GM19455 (cell line): ENCODE results near the gene C1orf141.
"Not testable (repeated sequence)": the region's sequence is repeated elsewhere in the genome, so short reads cannot be mapped to it uniquely, and the experiment has no call there.

ENCODE experiments used
- ATAC-seq: cut with Tn5 transposase; IDR thresholded peaks from one replicate; pipeline ENCODE4 v1.9.1; 2021; ENCODE audit not compliant: unreplicated experiment

C1orf141 gene

DNA sequence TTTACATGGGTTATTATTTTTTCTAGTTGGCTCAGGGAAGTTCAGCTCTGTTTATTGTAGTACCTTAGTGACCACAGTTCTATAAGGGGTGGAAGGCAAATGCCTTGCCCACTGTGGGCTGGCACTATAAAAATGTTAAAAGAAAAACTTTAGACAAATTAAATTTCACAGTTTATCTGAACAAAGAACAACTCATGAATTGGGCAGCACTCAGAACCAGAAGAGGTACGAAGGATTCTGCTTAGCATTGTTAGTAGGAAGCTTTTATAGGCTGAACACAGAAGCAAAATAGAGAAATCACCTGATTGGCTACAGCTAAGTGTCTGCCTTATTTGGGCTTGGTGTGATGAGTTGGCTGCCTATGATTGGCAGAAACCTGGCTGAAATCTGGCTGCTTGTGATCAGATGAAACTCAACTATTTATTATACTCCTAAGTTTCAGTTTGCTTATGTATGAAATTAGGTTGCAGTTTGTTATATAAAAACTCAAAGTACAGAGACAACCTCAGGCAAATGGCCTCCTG, 45.0 kb downstream of the C1orf141 start:
- ATAC-seq: no peak

DNA sequence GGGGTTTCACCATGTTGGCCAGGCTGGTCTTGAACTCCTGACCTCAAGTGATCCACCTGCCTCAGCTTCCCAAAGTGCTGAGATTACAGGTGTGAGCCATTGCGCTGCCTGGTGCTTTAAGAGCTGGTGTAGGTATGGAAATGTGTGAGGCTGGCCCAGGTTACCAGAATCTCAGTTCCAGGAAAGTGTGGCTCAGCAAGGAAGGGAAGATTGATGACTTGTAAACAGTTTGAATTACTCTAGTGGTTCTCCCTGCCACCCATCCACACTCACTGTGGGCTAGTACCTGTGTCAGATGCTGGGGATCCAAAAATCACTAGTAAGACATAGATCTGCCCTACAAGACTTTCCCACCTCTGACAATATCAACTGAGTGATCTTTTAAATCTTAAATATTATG, 46.3 kb downstream of the C1orf141 start:
- ATAC-seq: no peak

DNA sequence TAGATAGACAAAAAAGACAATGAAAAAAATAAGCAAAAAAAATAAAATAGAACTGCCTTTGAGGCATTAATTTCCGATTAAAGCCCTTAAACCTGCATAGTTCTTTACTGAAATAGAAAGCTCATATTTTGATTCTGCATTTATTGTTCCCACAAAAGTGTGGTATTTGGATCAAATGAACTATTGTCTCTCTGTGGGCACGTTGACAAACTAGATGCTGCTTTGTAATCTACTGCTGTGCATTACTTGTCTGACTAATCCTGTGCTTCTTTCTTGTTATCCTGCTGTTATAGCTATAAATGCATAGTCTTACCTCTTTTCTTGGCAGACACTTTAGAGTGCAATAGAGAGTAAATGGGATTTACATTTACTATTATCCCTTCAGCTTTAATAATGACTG, 49.4 kb downstream of the C1orf141 start:
- ATAC-seq: no peak

GRCh38 chr1:67084765-67085318, 49.9 kb downstream of the C1orf141 start:
- no peak for ATAC-seq

DNA sequence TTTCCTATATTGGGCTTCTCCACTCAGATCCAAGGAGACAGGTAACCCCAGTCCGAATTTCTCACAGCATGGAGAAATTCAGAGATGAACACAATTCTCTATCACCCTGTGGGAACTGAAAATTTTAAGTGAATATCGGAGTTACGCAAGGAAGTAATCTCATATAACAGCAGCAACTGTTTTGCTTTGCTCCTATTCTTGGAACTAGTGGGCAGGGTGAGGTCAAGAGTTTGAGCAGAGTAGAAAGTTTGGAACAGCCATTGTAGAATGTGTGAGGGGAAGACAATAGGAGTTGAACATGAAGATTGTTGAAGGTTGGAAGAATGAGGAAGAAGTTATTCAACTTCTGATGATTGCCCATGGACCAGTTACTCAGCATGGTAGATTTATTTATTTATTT, 56.5 kb downstream of the C1orf141 start:
- ATAC-seq: no peak

GRCh38 chr1:67077593-67077992, 57.2 kb downstream of the C1orf141 start:
- ATAC-seq: no peak

DNA sequence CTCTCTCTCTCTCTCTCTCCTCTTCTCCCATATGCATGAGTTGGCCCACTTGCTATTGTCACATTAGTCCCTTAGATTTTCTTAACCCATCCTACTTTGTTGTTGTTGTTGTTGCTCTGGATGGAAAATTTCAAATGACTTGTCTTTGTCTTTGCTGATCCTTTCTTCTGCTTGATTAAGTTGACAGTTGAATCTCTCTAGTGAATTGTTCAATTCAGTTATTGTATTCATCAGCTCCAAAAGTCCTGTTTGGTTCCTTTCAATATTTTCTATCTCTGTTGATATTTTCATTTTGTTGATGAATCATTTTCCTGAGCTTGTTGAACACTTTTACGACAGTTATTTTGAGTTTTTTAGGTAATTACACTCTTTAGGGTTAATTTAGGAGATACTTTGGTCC, 62.0 kb downstream of the C1orf141 start:
- no peak for ATAC-seq

DNA sequence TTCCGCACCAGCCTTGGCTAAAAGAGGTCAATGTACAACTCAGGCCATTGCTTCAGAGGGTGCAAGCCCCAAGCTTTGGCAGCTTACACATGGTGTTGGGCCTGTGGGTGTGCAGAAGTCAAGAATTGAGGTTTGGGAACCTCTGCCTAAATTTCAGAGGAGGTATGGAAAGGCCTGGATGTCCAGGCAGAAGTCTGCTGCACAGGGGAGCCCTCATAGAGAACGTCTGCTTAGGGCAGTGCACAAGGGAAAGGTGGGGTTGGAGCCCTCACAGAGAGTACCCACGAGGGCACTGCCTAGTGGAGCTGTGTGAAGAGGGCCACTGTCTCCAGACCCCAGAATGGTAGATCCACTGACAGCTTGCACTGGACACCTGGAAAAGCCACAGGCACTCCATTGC, 67.1 kb downstream of the C1orf141 start:
- ATAC-seq: not testable (repeated sequence)

DNA sequence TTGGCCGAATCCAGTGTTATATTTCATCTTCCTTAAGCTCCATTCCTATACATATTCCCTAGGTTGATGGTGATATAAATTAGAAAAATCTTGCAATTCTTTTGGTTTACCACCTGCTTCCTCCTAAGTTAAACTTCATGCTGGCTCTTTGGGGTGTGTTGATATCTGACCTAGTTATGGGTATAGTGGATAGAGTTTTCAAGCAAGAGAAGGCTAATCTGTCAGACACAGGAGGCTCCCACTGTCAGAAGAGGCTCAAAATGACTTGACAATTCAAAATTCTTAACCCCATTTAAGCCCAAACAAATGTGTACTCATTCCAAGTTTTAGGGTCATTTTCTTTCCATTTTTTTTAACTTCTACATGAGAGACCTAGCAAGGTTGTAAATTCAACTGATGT, 72.4 kb downstream of the C1orf141 start:
- ATAC-seq: no peak

- ATAC-seq: no peak
Observed at GRCh38 chr1:67061266-67061665, 73.5 kb downstream of the C1orf141 start.

- ATAC-seq: no peak
Observed at GRCh38 chr1:67060811-67061218, 74.0 kb downstream of the C1orf141 start.

GRCh38 chr1:67059346-67059745, 75.4 kb downstream of the C1orf141 start:
- no peak for ATAC-seq

DNA sequence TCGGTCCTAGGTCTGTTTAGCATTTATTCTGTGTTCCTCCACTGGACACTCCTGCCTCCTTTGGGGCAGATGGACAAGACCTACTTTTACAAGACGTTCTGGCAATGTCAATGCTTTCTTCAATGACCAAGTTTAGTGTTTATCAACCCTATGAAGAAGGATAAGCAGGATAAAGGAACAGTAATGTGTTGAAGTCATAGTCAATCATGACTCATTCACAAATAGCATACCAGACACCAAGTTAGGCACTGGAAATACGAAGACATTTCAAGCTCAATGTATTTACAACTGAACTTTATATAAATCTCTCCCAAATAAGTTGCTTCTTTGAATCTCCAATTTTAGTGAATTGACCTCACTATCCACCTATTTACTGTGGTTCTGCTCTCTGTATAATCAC, 76.0 kb downstream of the C1orf141 start:
- ATAC-seq: no peak

- no peak for ATAC-seq
Observed at GRCh38 chr1:67058242-67058641, 76.5 kb downstream of the C1orf141 start.

GRCh38 chr1:67053785-67054772, 80.7 kb downstream of the C1orf141 start, which contains the start of gene SLC35D1:
Gene SLC35D1 (minus strand): TSS chr1:67054148. CDS start chr1:67054013, 135 bp downstream.
- ATAC-seq: peak; percentile 78

DNA sequence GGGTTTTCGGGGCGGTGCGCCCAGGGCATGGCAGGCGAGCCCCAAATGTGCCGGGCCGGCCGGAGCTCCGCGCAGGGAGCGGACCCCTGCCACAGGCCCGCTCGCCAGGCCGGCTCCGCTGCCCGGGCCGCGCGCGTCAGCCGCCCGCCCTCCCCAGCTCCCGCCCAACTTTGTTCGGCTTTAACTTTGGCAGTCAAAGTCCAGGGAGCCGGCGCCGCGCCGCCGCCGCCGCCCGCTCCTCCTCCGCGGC, 81.3 kb downstream of the C1orf141 start:
- peak; percentile 48 for ATAC-seq

DNA sequence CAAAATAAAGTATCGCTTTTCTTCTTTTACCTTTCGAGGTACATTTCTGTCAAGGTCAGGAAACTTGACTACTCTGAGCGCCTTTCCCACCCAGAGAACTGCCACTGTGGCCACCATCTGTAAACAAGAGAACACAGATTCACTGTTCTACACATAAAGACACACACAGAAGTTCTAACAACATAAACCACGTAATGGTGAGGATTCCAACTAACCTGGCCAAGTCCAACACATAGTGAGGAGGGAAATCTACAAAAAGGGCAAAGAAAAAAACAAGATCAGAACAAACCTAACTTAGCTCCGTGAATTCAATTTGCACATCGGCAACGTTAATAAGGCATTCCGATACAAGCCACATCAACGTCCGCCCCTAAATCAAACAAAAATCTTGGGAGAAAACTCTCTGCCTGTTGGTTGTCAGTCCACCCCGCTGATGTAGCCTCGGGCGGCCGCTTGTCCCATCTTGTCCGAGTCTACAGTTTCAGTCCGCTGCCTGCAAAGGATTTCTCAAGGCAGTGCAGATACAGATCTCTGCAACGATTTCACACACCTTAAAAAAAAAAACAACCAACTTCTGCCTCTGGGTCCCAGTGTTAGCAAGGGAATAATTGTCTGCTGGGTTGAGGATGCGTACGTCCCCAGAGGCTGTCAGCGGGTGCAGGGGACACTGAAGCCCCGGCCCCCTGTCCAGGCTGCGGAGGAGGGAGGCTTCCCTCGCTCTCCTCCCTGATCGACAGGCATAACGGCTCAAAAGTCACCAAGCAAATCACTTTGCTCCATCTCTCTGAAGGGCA, 81.8 kb downstream of the C1orf141 start:
- ATAC-seq: peak; percentile 36

DNA sequence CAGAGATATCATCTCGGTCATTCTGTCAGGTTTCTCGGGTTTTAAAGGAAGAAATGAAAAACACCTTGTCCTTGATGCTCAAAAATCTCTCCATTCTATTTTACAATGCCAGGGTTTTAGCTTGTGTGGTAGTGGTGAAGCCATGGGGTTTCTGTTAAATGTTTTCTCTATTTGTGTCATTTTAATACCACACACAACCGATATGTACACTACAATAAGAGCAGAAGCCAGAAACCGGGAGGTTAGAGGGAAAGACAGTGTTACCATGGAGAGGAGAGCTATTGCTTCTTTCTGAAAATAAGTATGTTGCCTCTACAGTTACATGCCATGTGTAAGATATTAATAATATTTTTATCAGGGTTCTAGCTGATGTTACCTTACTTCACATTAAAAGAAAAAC, 83.6 kb downstream of the C1orf141 start:
- no peak for ATAC-seq

DNA sequence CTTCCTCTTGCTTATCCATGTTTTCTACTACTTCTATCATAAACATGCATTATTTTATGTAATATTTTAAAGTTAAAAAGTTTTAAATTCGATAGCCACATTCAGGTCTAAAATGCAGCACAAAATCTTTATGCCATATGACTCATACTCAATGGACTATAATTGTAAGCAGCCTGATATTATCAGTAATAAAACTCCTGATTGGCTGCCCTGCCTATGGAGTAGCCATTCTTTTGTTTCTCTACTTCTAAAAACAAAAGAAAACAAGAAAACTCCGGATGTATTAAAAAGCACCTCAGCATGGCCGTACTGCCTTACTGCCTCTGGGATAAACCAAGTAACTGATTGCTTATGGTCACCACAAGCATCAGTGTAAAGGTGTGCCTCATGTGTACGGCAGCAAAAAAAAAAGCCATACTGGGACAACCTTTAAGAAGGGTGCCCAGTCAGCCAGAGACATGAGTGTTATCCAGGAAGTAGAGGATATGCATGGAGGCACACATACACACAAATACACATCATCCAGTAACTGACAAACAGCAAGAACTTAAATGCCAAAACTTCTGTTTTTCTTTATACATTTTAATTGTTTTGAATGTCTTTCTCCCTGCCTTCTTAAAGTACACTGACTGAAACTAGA, 90.0 kb downstream of the C1orf141 start:
- ATAC-seq: no peak

DNA sequence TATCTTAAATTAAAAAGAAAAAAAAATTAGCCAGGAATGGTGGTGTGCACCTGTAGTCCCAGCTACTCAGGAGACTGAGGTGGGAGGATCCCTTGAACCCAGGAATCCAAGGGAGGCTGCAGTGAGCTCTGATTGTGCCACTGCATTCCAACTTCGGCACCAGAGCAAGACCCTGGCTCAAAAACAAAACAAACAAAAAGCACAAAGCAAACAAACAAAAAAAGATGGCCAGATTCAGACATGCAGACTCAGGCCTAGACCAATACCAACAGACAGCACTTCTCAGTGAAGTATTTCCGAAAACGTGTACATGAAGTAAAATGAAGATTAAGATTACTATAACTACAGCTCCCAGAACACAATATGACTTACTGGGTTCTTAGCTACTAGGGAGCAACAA, 91.4 kb downstream of the C1orf141 start:
- ATAC-seq: no peak
